ENCODE data around the gene NEB.

Gene NEB

DNA sequence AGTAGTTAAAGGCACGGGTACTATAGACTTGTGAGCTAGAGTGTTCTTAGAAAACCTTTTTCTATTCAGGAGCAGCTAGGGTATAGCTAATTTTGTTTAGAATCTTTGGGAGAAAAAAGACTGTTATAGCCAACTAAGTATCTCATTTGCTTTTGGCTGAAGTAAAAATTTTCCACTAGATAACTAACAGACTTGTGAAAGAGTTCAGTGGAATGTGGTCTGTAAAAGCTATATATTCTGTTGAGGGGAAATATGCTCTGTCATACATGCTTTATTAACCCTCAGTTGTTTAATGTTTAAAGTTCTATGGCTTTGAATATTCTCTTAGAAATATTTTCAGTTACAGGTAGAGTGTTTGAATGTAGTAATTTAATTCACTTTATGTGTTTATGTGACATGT, 274.9 kb downstream of the NEB start:
- DNase-seq = no peak

- no peak for DNase-seq
Measured at GRCh38 chr2:151439127-151439526, 295.1 kb downstream of the NEB start.

GRCh38 chr2:151438506-151438905, 295.8 kb downstream of the NEB start:
- no peak for DNase-seq

DNA sequence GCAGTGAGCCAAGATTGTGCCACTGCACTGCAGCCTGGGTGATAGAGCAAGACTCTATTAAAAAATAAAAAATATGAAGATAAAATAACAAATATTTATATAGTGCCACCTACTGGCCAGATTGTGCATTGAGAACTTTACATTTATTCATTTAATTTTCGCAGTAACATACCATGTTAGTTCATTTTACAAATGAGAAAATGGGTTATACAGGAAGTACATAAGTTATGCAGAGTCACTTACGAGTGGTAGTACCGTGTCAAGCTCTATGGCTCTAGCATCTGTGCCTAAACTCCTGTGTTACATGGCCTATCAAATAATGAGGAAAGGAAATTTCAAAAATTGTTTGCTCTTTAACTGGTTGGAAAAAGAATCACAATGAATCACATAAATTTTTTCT, 296.6 kb downstream of the NEB start:
- no peak for DNase-seq

Measured in activated T-cell treated with anti-CD3 and anti-CD28 coated beads, Interleukin-2, amount 50 U/mL, for 48 hours (primary cell).